C4-2B (cell line): ENCODE results near the gene WBP1L.

ENCODE experiments used
- H3K27ac ChIP-seq: fragments of 450-650 bp; 2 replicates; pipeline ENCODE4 v1.5.1; 2017
- CTCF ChIP-seq: fragments of 450-650 bp; conservative IDR thresholded peaks from 2 replicates; pipeline ENCODE4 v1.5.1; 2017; ENCODE audit warnings: mild to moderate bottlenecking
- ZFX ChIP-seq: fragments of 450-650 bp; IDR thresholded peaks from 2 replicates; pipeline ENCODE4 v1.6.1; 2017

WBP1L gene

GRCh38 chr10:102777711-102778453 lies 34.1 kb downstream of the WBP1L start:
- no peak overlapping the region for H3K27ac ChIP-seq
- TF ChIP-seq ZFX (no peak), CTCF (no peak)

GRCh38 chr10:102778781-102779180 lies 35.0 kb downstream of the WBP1L start:
- no peak overlapping the region for H3K27ac ChIP-seq
- TF ChIP-seq CTCF: no peak

DNA sequence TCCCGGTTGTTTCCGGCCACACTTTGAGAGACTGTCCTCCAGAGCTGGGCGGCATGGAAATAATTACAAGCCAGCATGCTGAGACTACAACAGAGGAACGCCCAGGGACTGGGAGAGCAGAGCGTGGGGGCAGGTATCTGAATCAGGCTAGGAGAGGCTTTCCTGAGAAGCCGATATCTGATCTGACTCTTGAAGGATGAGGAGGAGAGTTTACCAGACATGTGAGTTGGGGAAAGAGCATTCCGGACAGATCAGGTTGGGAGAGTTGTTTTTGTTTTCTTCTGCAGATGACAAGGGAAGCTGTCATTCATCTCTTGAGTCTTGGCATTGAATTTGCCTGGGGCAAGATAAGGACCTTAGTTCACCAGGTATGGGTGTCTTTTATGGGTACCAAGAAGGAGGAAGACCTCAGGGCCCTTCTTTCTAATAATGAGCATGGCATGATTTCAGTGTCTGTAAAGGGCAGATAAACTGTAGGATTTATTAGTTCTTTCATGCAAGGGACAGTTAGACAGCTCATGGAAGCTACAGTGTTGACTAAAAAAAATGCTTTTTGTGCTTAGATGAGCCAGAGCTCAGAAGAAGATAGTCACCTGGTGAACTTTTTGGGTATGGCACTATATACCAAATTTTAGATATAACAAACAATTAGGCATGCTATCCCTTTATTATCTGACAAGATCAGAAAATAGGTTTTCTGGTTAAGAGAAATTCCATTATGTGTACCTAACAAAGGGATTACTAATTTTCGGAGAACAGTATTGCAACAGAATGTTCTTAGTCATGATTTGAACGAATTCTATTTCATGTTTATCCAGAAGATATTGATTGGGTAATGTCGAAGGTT lies 36.2 kb downstream of the WBP1L start:
- no peak overlapping the region for H3K27ac ChIP-seq
- TF ChIP-seq ZFX (no peak), CTCF (no peak)

DNA sequence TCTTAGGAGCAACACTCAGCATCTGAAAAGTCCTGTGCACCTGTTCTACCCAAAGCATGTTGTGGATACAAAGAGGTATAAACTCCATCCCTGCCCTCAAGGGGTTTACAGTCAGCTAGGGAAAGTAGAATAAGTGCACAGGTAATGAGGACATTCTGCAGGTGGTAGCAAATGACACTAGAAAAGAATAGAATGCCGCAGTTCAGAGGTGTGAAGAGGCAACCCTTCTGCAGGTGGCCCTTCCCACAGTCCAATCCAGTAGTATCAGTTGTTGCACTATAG lies 36.7 kb downstream of the WBP1L start:
- no peak overlapping the region for H3K27ac ChIP-seq
- TF ChIP-seq ZFX (no peak), CTCF (no peak)

GRCh38 chr10:102781090-102781920 lies 37.6 kb downstream of the WBP1L start:
- TF ChIP-seq CTCF (no peak), ZFX (no peak)
- no peak overlapping the region for H3K27ac ChIP-seq

DNA sequence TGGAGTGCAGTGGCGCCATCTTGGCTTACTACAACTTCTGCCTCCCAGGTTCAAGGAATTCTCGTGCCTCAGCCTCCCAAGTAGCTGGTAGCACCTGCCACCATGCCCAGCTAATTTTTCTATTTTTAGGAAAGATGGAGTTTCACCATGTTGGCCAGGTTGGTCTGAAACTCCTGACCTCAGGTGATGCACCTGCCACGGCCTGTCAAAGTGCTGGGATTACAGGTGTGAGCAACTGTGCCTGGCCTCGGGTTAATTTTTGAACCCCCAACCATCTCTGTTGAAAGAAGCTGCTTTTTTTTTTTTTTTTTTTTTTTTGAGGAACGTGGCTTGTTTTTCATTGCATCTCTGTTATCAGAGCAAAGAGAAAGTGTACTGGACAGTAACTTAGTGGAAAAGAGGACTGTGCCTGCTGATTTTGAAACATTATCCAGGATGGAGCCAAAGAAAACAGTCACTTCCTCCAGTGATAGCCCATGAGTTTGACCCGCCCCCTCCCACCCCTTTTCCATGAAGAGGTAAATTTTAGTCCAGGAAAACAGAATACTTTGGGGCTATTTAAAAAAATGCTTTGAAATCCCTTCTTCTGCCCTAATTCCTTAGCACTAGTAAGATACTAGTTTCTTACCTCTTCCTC lies 38.3 kb downstream of the WBP1L start:
- no peak for TF ChIP-seq CTCF
- TF ChIP-seq ZFX: no peak
- no peak overlapping the region for H3K27ac ChIP-seq
